Esophagus muscularis mucosa (tissue), 4 donors: Measurements from ENCODE around the gene BIN1. TPM values are rescaled to one million over a fixed set of nuclear protein-coding genes. Genes with fewer than 3 reads are reported as not detected.

Source experiments
- DNase-seq: peaks from one replicate; pipeline ENCODE4 v3.0.0-alpha.2; 2017; ENCODE audit errors: extremely low spot score
- H3K27ac ChIP-seq, 4 donors: fragments of 200-600 bp; sonication (generic); replicated peaks in 1 of 4; 1 replicate in 3 of 4; 2 replicates in 1 of 4; pipeline ENCODE4 v1.5.1; 2016 to 2019; ENCODE audit warnings: mild to moderate bottlenecking in 1 of 4
- H3K27me3 ChIP-seq, 4 donors: fragments of 200-600 bp; sonication (generic); one replicate each; pipeline versions ENCODE4 v1.5.1 to v1.6.0; 2016 to 2019
- H3K36me3 ChIP-seq, 4 donors: fragments of 200-600 bp; sonication (generic); one replicate each; pipeline ENCODE4 v1.5.1; 2016 to 2019
- H3K4me1 ChIP-seq, 4 donors: fragments of 200-600 bp; sonication (generic); one replicate each; pipeline ENCODE4 v1.5.1; 2016 to 2019
- H3K4me3 ChIP-seq, 4 donors: fragments of 200-600 bp; sonication (generic); 1 replicate in 2 of 4; 2 replicates in 2 of 4; pipeline ENCODE4 v1.5.1; 2016 to 2019; ENCODE audit warnings: mild to moderate bottlenecking in 4 of 4, moderate library complexity in 1 of 4
- H3K9me3 ChIP-seq, 4 donors: fragments of 200-600 bp; sonication (generic); 1 replicate in 3 of 4; 2 replicates in 1 of 4; pipeline ENCODE4 v1.5.1; 2016 to 2019
- EP300 ChIP-seq: sonication (generic); formaldehyde crosslinking; IDR thresholded peaks from one replicate; pipeline ENCODE4 v1.6.1; 2017; ENCODE audit warnings: antibody characterized with exemption
- POLR2A ChIP-seq: fragments of 450-650 bp; IDR thresholded peaks from one replicate; pipeline ENCODE4 v1.6.1; 2017; ENCODE audit warnings: antibody characterized with exemption, moderate library complexity, mild to moderate bottlenecking, low read depth
- POLR2AphosphoS5 ChIP-seq, 2 donors: sonication (generic); formaldehyde crosslinking; IDR thresholded peaks; one replicate each; pipeline ENCODE4 v1.6.1; 2017; ENCODE audit warnings: antibody characterized with exemption in 2 of 2
- WGBS: methylation state at CpG from one replicate; pipeline ENCODE4 v1.1.5; 2018; 5-methylcytosine and 5-hydroxymethylcytosine counted together
- intact Hi-C: fragments of 100-400 bp; cut with DNase I; formaldehyde crosslinking; loops from one replicate; pipeline ENCODE4 v1.15.1; 2023
- total RNA-seq, 4 donors: library from RNA; depleted of rRNA; stranded (reverse); fragments of >200 nt; gene quantifications; one replicate each; pipeline versions ENCODE4 v1.1.0 to v1.2.1, GENCODE V29; 2016
- TF ChIP-seq, protein P1 (sequence below), 3 experiments: fragments of 200-600 bp in 2 of 3; fragments of 450-650 bp in 1 of 3; sonication (generic) in 2 of 3; IDR thresholded peaks; one replicate each; pipeline ENCODE4 v1.5.1; 2017 to 2019; ENCODE audit warnings: antibody characterized with exemption in 3 of 3, mild to moderate bottlenecking in 2 of 3, moderate library complexity in 1 of 3

BIN1 gene
- total RNA-seq, 4 donors from 2014 or later, result 32.4 to 78.2 (median 50.2) TPM

DNA sequence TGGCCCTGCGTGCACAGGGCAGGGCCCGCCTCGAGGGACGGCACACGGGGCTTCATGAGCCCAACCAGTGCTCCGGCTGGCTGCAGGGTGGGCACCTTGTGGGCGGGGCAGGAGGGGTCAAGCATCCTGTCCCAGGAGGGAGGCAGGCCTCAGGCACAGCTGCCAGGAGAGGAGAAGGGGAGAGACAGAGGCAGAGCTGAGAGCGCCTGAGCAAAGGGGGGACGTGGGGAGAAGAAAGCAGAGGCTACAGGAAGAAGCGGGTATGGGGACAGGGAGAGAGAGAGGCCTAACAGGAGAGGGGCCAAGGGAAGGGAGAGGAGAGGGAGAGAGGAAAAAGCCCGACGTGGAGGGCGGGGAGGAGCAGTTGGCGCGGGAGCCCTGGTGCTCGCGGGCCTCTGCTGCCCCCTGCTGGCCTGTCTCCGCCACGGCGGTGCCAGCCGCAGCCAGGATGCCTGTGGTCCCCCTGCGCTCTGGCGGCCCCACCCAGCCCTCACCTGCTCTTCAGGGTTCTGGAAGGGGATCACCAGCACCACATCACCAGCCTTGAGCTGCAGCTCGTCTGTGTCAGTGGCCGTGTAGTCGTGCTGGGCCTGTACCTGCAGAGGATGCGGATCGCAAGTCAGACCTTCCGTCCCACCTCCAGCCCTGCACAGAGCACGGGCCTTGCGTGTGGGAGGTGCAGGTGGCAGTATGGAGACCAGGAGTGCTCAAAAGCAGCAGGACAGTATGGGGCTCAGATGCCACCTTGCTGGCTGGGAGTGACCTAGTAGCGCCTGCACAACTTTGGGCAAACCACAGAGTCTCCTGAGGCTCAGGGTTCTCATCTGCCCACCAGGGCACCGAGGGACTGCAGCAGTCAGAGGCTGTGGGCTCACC, 56.8 kb downstream of the BIN1 start:
- DNase-seq, result no peak
- TF ChIP-seq, protein P1, sequence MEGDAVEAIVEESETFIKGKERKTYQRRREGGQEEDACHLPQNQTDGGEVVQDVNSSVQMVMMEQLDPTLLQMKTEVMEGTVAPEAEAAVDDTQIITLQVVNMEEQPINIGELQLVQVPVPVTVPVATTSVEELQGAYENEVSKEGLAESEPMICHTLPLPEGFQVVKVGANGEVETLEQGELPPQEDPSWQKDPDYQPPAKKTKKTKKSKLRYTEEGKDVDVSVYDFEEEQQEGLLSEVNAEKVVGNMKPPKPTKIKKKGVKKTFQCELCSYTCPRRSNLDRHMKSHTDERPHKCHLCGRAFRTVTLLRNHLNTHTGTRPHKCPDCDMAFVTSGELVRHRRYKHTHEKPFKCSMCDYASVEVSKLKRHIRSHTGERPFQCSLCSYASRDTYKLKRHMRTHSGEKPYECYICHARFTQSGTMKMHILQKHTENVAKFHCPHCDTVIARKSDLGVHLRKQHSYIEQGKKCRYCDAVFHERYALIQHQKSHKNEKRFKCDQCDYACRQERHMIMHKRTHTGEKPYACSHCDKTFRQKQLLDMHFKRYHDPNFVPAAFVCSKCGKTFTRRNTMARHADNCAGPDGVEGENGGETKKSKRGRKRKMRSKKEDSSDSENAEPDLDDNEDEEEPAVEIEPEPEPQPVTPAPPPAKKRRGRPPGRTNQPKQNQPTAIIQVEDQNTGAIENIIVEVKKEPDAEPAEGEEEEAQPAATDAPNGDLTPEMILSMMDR (IDR thresholded peaks at IDR 0.05), result peak in 2 of 3 experiments; percentile 79 to 87
- TF ChIP-seq POLR2A, result no peak
- Histone ChIP-seq H3K4me1 (peaks cover 3 to 26% (median 18%) of the 10 kb centered on the region in 4 donors), H3K27me3 (no peaks in the 10 kb centered on the region), H3K9me3 (no peaks in the 10 kb centered on the region), H3K4me3 (no peak overlapping the region), H3K27ac (no peak overlapping the region), H3K36me3 (peaks cover 0 to 31% (median 12%) of the 10 kb centered on the region in 4 donors)
- intact Hi-C loops, result no loop called here
- 32% methylated on average over 23 of the region's 33 CpGs for WGBS

- no peak for DNase-seq
- Histone ChIP-seq H3K27me3 (no peaks in the 10 kb centered on the region), H3K4me1 (peaks cover 3 to 26% (median 18%) of the 10 kb centered on the region in 4 donors), H3K9me3 (no peaks in the 10 kb centered on the region), H3K4me3 (no peak overlapping the region), H3K27ac (no peak overlapping the region), H3K36me3 (peaks cover 0 to 31% (median 11%) of the 10 kb centered on the region in 4 donors)
- no peak for TF ChIP-seq POLR2A
- TF ChIP-seq EP300, result no peak
- no peak for TF ChIP-seq POLR2AphosphoS5 (IDR thresholded peaks at IDR 0.05)
- TF ChIP-seq, protein P1 (IDR thresholded peaks at IDR 0.05), result no peak
- intact Hi-C loops, result no loop called here
- 95% methylated on average over 6 of the region's 15 CpGs for WGBS
Observed at GRCh38 chr2:127048969-127049897, 57.7 kb downstream of the BIN1 start.

GRCh38 chr2:127048618-127048935, 58.4 kb downstream of the BIN1 start:
- Histone ChIP-seq H3K36me3 (peaks cover 0 to 26% (median 7%) of the 10 kb centered on the region in 4 donors), H3K4me1 (peaks cover 3 to 26% (median 18%) of the 10 kb centered on the region in 4 donors), H3K4me3 (no peak overlapping the region), H3K27me3 (no peaks in the 10 kb centered on the region), H3K9me3 (no peaks in the 10 kb centered on the region), H3K27ac (no peak overlapping the region)
- intact Hi-C loops, result no loop called here
- TF ChIP-seq EP300 (no peak), POLR2AphosphoS5 (IDR thresholded peaks at IDR 0.05) (no peak), POLR2A (no peak)
- TF ChIP-seq, protein P1 (IDR thresholded peaks at IDR 0.05), result no peak
- 89% methylated on average over 4 of the region's 6 CpGs for WGBS
- DNase-seq, result no peak

GRCh38 chr2:127047716-127048617, 59.0 kb downstream of the BIN1 start:
- intact Hi-C loops, result no loop called here
- Histone ChIP-seq H3K4me3 (no peak overlapping the region), H3K36me3 (peaks cover 0 to 21% (median 7%) of the 10 kb centered on the region in 4 donors), H3K4me1 (peaks cover 3 to 26% (median 18%) of the 10 kb centered on the region in 4 donors), H3K9me3 (no peaks in the 10 kb centered on the region), H3K27me3 (no peaks in the 10 kb centered on the region), H3K27ac (no peak overlapping the region)
- WGBS, result 93% methylated on average over 37 of the region's 38 CpGs
- no peak for DNase-seq
- TF ChIP-seq POLR2AphosphoS5 (IDR thresholded peaks at IDR 0.05), result no peak
- no peak for TF ChIP-seq POLR2A
- TF ChIP-seq, protein P1 (IDR thresholded peaks at IDR 0.05), result no peak
- no peak for TF ChIP-seq EP300
